GM04504 (cell line): ENCODE measurements around the gene DIPK1C.

Source experiments
- DNase-seq: peaks from one replicate; pipeline ENCODE4 v3.0.0-alpha.2; 2012; ENCODE audit warnings: low read depth

The DIPK1C gene

GRCh38 chr18:74388227-74388626, 68.9 kb downstream of the DIPK1C start:
- no peak for DNase-seq

GRCh38 chr18:74387383-74387782, 69.7 kb downstream of the DIPK1C start:
- DNase-seq = no peak
